GM12878 (cell line): ENCODE results near the gene PARD6B. TPM values are rescaled to one million over a fixed set of nuclear protein-coding genes. Genes with fewer than 3 reads are reported as not detected.

Experiments used
- BMI1 ChIP-seq: fragments of 450-650 bp; IDR thresholded peaks from 2 replicates; pipeline ENCODE4 v1.6.1; 2016; ENCODE audit warnings: mild to moderate bottlenecking, moderate library complexity, borderline replicate concordance
- CBX5 ChIP-seq: sonication (generic); IDR thresholded peaks from 2 replicates; pipeline ENCODE4 v1.6.1; 2016; ENCODE audit warnings: low read depth, moderate library complexity, mild to moderate bottlenecking, inconsistent platforms
- CHD2 ChIP-seq: IDR thresholded peaks from 2 replicates; pipeline ENCODE4 v1.6.1; 2011; ENCODE audit warnings: low read depth, low read length, improper control_type of control experiment, borderline replicate concordance
- CTCF ChIP-seq, 3 experiments: IDR thresholded peaks in 2 of 3; conservative IDR thresholded peaks in 1 of 3; 2 replicates each; pipeline ENCODE4 v1.5.1; 2011; ENCODE audit warnings: low read depth in 3 of 3, low read length in 3 of 3, mild to moderate bottlenecking in 3 of 3, control low read depth in 2 of 3, moderate library complexity in 2 of 3, inconsistent platforms in 1 of 3, mixed read lengths in 1 of 3; ENCODE audit not compliant: control insufficient read depth in 2 of 3, insufficient read depth in 1 of 3; ENCODE audit errors: extremely low read depth in 1 of 3
- EGR1 ChIP-seq, 2 experiments: IDR thresholded peaks; 1 replicate in 1 of 2; 2 replicates in 1 of 2; pipeline ENCODE4 v1.6.1; 2011 to 2012; ENCODE audit warnings: low read depth in 2 of 2, low read length in 2 of 2, borderline replicate concordance in 1 of 2, mild to moderate bottlenecking in 1 of 2, moderate library complexity in 1 of 2
- ESRRA ChIP-seq: IDR thresholded peaks from 2 replicates; pipeline ENCODE4 v1.6.1; 2012; ENCODE audit warnings: mild to moderate bottlenecking, low read length, improper control_type of control experiment
- FOS ChIP-seq: IDR thresholded peaks from 3 replicates; pipeline ENCODE4 v1.6.1; 2011; ENCODE audit warnings: borderline replicate concordance; ENCODE audit not compliant: insufficient read length; ENCODE audit errors: extremely low read depth
- IRF5 ChIP-seq: fragments of 450-650 bp; IDR thresholded peaks from 2 replicates; pipeline ENCODE4 v1.6.1; 2017; ENCODE audit warnings: borderline replicate concordance
- JUND ChIP-seq: IDR thresholded peaks from 2 replicates; pipeline ENCODE4 v1.6.1; 2012; ENCODE audit warnings: low read depth, mild to moderate bottlenecking, low read length, improper control_type of control experiment, moderate library complexity
- MTA3 ChIP-seq: IDR thresholded peaks from 2 replicates; pipeline ENCODE4 v1.6.1; 2012; ENCODE audit warnings: low read length, inconsistent platforms, borderline replicate concordance
- NBN ChIP-seq: fragments of 450-650 bp; IDR thresholded peaks from 2 replicates; pipeline ENCODE4 v1.6.1; 2016
- PAX8 ChIP-seq: fragments of 450-650 bp; IDR thresholded peaks from 2 replicates; pipeline ENCODE4 v1.6.1; 2017; ENCODE audit warnings: mild to moderate bottlenecking, moderate library complexity
- PKNOX1 ChIP-seq: fragments of 450-650 bp; IDR thresholded peaks from 2 replicates; pipeline ENCODE4 v1.6.1; 2016; ENCODE audit warnings: mild to moderate bottlenecking
- PML ChIP-seq: IDR thresholded peaks from 2 replicates; pipeline ENCODE4 v1.6.1; 2012; ENCODE audit warnings: low read length, inconsistent platforms
- POLR2AphosphoS5 ChIP-seq: IDR thresholded peaks from 2 replicates; pipeline ENCODE4 v1.6.1; 2011; ENCODE audit warnings: mild to moderate bottlenecking, low read length, inconsistent platforms
- POU2F2 ChIP-seq: IDR thresholded peaks from 3 replicates; pipeline ENCODE4 v1.6.1; 2011; ENCODE audit warnings: low read depth, mild to moderate bottlenecking, low read length, borderline replicate concordance
- RBBP5 ChIP-seq: fragments of 200-600 bp; sonication (generic); conservative IDR thresholded peaks from 2 replicates; pipeline ENCODE4 v1.6.1; 2016
- RFX5 ChIP-seq: IDR thresholded peaks from 2 replicates; pipeline ENCODE4 v1.6.1; 2011; ENCODE audit warnings: low read depth, low read length, improper control_type of control experiment
- SKIL ChIP-seq: fragments of 450-650 bp; IDR thresholded peaks from 2 replicates; pipeline ENCODE4 v1.6.1; 2017; ENCODE audit warnings: mild to moderate bottlenecking, low read depth, inconsistent platforms; ENCODE audit not compliant: poor library complexity, severe bottlenecking
- SMC3 ChIP-seq: IDR thresholded peaks from 2 replicates; pipeline ENCODE4 v1.6.1; 2011; ENCODE audit warnings: low read length, improper control_type of control experiment, borderline replicate concordance
- SP1 ChIP-seq: IDR thresholded peaks from one replicate; pipeline ENCODE4 v1.6.1; 2011; ENCODE audit warnings: low read depth, low read length
- STAT3 ChIP-seq: IDR thresholded peaks from 2 replicates; pipeline ENCODE4 v1.6.1; 2011; ENCODE audit warnings: low read depth, low read length, improper control_type of control experiment
- YBX1 ChIP-seq: fragments of 450-650 bp; IDR thresholded peaks from 2 replicates; pipeline ENCODE4 v1.6.1; 2016; ENCODE audit warnings: antibody characterized with exemption
- YY1 ChIP-seq: IDR thresholded peaks from 2 replicates; pipeline ENCODE4 v1.6.1; 2011; ENCODE audit warnings: low read depth, mild to moderate bottlenecking, low read length
- ZNF207 ChIP-seq: fragments of 450-650 bp; IDR thresholded peaks from 2 replicates; pipeline ENCODE4 v1.6.1; 2014; ENCODE audit warnings: antibody characterized with exemption, mild to moderate bottlenecking, borderline replicate concordance
- ZNF24 ChIP-seq: fragments of 450-650 bp; IDR thresholded peaks from 2 replicates; pipeline ENCODE4 v1.6.1; 2017; ENCODE audit warnings: antibody characterized with exemption, mild to moderate bottlenecking
- polyA plus RNA-seq, 11 experiments: library from polyadenylated mRNA; depleted of rRNA in 4 of 11; unstranded in 6 of 11; stranded (reverse) in 5 of 11; fragments of >200 nt; fragmentation: Nextera tagmentation in 4 of 11; fragmentation: Illumina TruSeq in 1 of 11; extraction: Ambion mirVana in 4 of 11; extraction: Trizol in 1 of 11; gene quantifications; 1 replicate in 1 of 11; 2 replicates in 10 of 11; pipeline versions ENCODE4 v1.2.1 to v1.2.3, GENCODE V29; 2011 to 2016; ENCODE audit warnings: inconsistent platforms in 2 of 11, missing spikeins in 2 of 11, low read depth in 1 of 11
- total RNA-seq, 4 experiments: library from RNA; depleted of rRNA in 3 of 4; stranded (reverse); fragments of >200 nt in 3 of 4; fragmentation: Illumina TruSeq in 1 of 4; extraction: Trizol in 1 of 4; gene quantifications; 2 replicates each; pipeline versions ENCODE4 v1.2.1 to v1.2.3, GENCODE V29; 2013 to 2021

Gene PARD6B
- total and polyA plus RNA-seq, 10 of the 15 experiments (the other 5 are each of a cell fraction or from before 2014, with no cell fraction given): 0.57 to 4.7 (median 2.0) TPM

GRCh38 chr20:50790651-50791277, 59.4 kb downstream of the PARD6B start (continued):
- TF ChIP-seq IRF5 (no peak), CTCF (IDR thresholded peaks at IDR 0.05 in 2 of 3, conservative IDR thresholded peaks at IDR 0.05 in 1 of 3; ENCODE audit: control insufficient read depth in 2 of 3, extremely low read depth in 1 of 3, insufficient read depth in 1 of 3, low read depth in 3 of 3, low read length in 3 of 3) (peak; percentile 81 to 95 (median 90)), ZNF207 (0 out of 2 replicates have a peak, but pooled peaks have one; percentile 45), ZNF24 (no peak), CBX5 (no peak), POU2F2 (no peak; the same call in 2 of the 3 replicates), STAT3 (no peak), RFX5 (no peak), PML (no peak), JUND (no peak), ESRRA (no peak), FOS (no peak), SMC3 (peak; percentile 65), PKNOX1 (peak; percentile 11; the same call in 1 of the 2 replicates), MTA3 (no peak), SKIL (no peak), POLR2AphosphoS5 (peak; percentile 77; the same call in 1 of the 2 replicates), YY1 (peak; percentile 84), CHD2 (0 out of 2 replicates have a peak, but pooled peaks have one; percentile 51), NBN (peak; percentile 21; the same call in 1 of the 2 replicates), PAX8 (no peak), YBX1 (no peak), EGR1 (IDR thresholded peaks at IDR 0.05; ENCODE audit: borderline replicate concordance in 1 of 2, low read depth in 2 of 2, low read length in 2 of 2) (no peak), BMI1 (no peak), SP1 (peak; percentile 31), RBBP5 (no peak)
